Left renal pelvis (tissue), 4 donors: ENCODE data around the gene SHISAL1. TPM values are rescaled to one million over a fixed set of nuclear protein-coding genes. Genes with fewer than 3 reads are reported as not detected.

Experiments
- DNase-seq, 4 donors: peaks; one replicate each; pipeline ENCODE4 v3.0.0-alpha.2; 2013; ENCODE audit warnings: low read depth in 4 of 4, low spot score in 3 of 4
- polyA plus RNA-seq, 4 donors: library from polyadenylated mRNA; unstranded; fragments of 120-200 nt; gene quantifications; one replicate each; pipeline ENCODE4 v1.2.1, GENCODE V29; 2013; ENCODE audit not compliant: insufficient read length in 4 of 4

SHISAL1 gene
- polyA plus RNA-seq, 4 donors = 2.0 to 5.1 (median 2.4) TPM

GRCh38 chr22:44199866-44200265 lies 112.9 kb downstream of the SHISAL1 start:
- no peak for DNase-seq

GRCh38 chr22:44199164-44199563 lies 113.6 kb downstream of the SHISAL1 start:
- DNase-seq = no peak

GRCh38 chr22:44197271-44197670 lies 115.5 kb downstream of the SHISAL1 start:
- no peak for DNase-seq

- DNase-seq = no peak
These were observed 116.0 kb downstream of the SHISAL1 start for GRCh38 chr22:44196731-44197131.

- no peak for DNase-seq
These were observed 116.5 kb downstream of the SHISAL1 start for GRCh38 chr22:44196241-44196640.

GRCh38 chr22:44195189-44195871 lies 117.4 kb downstream of the SHISAL1 start:
- no peak for DNase-seq

GRCh38 chr22:44194569-44194968 lies 118.2 kb downstream of the SHISAL1 start:
- no peak for DNase-seq

Other genes starting within 250 kb of the SHISAL1 start
- gene PARVG, start 132.0 kb downstream of the SHISAL1 start, polyA plus RNA-seq = 1 to 10 TPM; 1.8 to 3.8 (median 2.8) TPM
- gene RTL6, start 185.3 kb upstream of the SHISAL1 start, polyA plus RNA-seq = 10 to 100 TPM; 50.9 to 56.5 (median 52.2) TPM